HuH-7 (cell line): ENCODE data around the gene PPP2R5D.
"Not testable (repeated sequence)": the region's sequence is repeated elsewhere in the genome, so short reads cannot be mapped to it uniquely, and the experiment has no call there.

Experiments
- DNase-seq: peaks from one replicate; pipeline ENCODE4 v3.0.0; 2011; ENCODE audit warnings: low spot score

The PPP2R5D gene

DNA sequence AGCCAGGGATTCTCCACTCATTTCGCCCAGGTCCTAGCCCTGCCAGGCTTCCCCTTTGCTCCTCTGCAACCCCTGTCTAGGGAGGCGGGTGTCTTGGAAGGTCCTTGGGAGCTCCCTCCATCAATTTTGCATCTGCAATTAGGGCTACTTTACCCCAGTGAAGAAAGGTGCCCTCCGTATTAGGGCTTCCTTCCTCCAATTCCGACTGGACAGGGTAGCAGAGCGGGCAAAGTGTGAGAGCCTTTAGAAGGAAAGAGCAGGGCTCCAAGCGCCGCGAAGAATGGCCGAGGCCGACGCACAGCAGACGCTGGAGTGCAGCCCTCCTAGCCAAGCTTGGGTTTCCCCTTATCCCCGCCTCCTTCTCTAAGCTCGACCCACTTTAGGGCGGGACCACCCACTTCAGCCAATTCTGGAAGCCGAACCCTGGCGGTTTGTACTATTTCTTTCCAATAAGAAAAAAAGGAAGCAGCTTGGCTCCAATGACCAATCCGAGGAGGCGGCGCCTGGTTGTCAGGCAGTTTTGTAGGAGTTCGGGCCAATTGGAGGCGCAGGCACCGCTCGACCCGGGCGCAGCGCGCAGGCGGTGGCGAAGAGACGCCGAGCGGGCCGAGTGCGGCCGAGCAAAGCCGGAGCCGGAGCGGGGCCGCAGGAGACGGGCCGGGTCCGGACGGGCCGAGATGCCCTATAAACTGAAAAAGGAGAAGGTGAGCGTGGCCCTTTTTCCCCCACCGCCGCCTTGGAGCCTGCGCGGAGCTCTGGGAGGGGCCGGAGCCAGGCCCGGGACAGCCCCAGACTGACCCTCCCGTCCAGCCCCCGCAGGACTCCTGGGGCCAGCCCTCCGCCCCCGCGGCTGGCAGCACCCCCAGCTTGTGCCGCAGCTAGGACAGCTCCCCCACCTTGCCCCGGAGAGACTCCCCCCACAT is at the start of gene PPP2R5D:
Gene PPP2R5D, plus strand, starts transcription at position 570 of the 923 bp plus-strand sequence. Its CDS starts 108 bp downstream, at position 678.
- peak; percentile 92 for DNase-seq

DNA sequence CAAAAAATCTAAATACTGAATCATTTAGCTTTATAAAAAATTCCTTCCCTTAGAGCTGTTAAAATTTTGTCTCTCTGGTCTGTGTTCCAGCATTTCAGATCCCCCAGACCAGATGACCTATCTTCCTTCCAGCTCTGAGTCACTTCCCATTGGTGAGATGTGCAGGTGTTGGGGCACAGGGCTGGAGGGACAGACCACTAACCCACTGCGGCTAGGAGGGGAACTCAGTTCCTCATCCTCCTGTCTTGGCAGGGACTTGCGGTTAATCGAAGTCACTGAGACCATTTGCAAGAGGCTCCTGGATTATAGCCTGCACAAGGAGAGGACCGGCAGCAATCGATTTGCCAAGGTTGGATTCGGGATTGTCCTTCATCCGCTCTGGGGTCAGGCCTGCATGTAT is 49.0 kb upstream of the PPP2R5D start:
- DNase-seq = no peak

DNA sequence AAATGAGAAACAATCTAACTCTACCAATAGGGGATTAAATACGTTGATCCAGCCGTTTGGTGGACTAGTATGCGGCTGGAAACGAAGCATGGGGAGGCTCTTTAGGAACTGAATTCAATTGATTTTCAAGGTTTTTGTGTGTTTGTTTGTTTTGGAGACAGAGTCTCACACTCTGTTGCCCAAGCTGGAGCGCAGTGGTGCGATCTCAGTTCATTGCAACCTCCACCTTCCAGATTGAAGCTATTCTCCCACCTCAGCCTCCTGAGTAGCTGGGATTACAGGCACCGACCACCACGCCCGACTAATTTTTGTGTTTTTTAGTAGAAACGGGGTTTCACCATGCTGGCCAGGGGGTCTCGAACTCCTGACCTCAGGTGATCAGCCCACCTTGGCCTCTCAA is 48.0 kb upstream of the PPP2R5D start:
- DNase-seq = no peak

DNA sequence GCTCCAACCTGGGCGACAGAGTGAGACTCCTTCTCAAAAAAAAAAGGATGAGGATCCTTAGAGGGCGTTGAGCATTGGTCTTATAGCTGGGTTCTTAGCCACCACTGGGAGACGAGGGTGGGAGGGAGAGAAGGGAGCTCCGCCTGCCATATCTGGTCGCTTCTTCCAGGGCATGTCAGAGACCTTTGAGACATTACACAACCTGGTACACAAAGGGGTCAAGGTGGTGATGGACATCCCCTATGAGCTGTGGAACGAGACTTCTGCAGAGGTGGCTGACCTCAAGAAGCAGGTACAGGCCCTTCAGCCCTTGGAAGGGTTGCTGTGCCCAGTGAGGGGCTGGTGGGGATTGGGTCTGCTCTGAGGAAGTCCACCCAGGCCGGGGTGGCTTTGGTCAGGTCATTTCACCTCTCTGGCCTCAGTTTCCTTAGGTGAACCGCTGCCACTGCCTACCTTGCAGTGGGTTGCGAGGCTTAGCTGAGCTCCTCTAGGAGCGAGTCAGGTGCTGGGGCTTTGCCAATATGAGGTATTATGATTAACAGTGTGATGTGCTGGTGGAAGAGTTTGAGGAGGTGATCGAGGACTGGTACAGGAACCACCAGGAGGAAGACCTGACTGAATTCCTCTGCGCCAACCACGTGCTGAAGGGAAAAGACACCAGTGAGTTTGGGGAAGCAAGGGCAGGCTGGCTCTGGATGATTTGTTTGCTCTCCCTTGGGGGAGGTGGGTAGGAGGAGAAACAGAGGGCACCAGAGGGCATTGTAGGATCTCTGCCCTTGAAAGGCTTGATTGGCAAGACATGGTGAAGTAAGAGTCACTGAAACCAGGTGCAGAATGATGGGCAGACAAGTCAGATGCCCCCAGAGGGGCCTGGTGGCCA is 46.6 kb upstream of the PPP2R5D start:
- DNase-seq = no peak

DNA sequence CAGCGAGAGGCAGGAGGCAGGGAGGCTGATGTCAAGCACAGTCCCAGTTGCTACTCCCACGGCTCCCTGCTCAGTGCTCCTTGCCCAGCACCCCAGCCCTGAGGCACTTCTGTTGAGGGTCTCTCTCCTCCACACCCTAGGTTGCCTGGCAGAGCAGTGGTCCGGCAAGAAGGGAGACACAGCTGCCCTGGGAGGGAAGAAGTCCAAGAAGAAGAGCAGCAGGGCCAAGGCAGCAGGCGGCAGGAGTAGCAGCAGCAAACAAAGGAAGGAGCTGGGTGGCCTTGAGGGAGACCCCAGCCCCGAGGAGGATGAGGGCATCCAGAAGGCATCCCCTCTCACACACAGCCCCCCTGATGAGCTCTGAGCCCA is 46.0 kb upstream of the PPP2R5D start:
- no peak for DNase-seq

DNA sequence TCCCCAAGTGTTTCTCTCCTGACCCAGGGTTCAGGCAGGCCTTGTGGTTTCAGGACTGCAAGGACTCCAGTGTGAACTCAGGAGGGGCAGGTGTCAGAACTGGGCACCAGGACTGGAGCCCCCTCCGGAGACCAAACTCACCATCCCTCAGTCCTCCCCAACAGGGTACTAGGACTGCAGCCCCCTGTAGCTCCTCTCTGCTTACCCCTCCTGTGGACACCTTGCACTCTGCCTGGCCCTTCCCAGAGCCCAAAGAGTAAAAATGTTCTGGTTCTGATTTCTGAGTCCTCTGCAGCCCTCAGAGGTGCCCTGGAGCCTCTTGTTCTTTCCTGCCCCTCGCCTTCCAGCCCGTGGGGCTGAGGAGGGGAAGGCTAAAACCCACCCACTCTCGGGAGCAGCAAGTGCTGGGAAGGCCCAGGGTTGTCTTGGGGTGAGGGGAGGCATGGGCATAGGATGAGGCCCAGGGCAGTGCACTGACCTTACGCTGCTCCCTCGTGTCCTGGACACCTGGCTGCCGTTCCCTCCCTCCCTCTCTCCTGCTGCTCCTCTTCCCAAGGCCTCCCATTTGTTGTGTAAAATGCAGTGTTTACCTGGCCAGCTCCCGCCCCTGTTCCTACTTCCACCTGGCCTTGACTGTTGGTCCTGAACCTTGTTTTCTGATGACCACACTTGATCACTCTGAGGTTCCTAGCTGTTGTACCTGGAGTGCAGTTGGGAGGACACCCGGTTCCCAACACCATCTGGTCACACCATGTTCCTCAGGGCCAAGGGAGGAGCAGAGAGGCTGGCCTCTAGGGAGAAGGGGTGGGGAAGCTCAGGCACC is 45.2 kb upstream of the PPP2R5D start:
- DNase-seq = no peak

DNA sequence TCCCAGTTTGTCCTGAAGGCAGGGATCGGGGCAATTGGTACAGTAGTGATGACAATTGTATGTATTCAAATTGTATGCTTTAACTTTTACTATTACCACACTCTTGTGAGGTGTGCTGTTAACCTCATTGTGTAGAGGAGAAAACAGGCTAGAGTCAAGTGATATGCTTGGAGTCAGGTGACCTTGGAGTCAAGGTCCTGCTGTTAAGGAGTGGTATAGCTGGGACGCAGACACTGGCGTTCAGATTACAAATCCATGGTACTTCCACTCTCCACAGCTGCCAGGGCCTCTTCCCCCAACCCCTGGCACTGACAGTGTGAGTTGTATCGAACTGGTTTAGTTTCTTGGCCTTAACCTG is 44.6 kb upstream of the PPP2R5D start:
- DNase-seq = no peak

DNA sequence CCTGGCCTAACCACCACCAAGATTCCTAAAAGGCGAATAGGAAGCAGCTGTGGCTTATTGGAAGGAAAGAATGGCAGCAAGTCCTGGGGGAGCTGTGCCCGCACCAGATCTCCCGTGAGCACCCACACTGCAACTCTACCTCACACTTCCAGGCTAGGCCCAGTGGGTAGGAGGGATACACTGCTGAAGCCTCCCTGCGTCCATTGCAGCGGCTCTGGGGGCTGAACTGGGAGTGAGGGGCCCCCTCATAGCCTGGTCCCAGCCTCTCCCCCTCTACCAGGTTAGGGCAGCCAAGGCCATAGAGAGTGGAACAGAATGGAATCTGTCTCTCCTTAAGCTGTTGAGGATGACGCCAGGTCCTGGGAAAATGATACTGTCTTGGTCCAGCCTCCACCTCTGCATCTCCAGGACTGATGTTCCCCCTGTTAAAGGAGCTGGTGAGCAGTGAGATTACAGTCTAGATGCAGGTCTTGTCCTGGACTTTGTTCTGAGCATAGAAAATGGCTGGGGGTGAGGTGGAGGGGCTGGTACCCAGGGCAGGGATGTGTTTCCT is 43.8 kb upstream of the PPP2R5D start:
- no peak for DNase-seq

DNA sequence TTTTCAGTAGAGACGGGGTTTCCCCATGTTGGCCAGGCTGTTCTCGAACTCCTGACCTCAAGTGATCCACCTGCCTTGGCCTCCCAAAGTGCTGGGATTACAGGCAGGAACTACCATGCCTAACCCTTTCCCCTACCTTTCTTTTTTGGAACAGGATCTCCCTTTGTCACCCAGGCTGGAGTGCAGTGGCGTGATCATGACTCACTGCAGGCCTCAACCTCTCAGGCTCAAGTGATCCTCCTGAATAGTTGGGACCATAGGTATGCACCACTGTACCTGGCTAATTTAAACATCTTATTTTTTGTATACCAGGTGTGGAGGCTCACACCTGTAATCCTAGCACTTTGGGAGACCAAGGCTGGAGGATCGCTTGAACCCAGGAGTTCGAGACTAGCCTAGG is 43.0 kb upstream of the PPP2R5D start:
- not testable (repeated sequence) for DNase-seq

DNA sequence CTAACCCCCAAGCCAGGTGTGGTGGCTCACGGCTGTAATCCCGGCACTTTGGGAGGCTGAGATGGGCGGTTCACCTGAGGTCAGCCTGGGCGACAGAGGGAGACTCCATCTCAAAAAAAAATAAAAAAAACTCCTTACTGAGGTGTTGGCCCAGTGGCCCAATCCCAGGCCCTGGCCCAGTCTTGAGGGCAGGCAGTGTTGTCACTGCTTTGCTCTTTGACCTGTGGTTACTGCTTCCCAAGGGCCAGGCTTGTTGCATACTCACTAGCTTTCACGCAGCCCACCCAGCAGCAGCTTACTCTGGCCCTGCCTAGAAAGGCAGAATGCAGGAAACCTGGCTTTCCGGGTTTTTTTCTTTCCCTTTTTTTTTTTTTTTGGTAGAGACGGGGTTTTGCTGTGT is 41.9 kb upstream of the PPP2R5D start:
- no peak for DNase-seq

DNA sequence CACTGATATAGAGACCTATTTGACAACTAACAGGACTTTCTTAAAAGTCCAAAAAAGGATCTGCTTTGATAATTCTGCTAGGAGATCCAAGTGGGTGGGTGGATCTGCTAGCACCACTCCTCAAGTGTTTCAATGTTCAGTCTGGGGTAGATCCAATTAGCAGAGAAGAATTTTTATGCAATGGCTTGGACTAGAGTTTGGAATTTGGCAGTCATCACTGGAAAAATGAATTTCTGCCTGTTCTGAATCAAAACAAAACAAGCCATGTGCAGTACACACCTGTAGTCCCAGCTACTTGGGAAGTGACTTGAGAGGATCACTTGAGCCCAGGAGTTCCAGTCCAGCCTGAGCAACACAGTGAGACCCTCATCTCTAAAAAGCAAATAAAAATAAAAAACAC is 36.4 kb upstream of the PPP2R5D start:
- DNase-seq = no peak

DNA sequence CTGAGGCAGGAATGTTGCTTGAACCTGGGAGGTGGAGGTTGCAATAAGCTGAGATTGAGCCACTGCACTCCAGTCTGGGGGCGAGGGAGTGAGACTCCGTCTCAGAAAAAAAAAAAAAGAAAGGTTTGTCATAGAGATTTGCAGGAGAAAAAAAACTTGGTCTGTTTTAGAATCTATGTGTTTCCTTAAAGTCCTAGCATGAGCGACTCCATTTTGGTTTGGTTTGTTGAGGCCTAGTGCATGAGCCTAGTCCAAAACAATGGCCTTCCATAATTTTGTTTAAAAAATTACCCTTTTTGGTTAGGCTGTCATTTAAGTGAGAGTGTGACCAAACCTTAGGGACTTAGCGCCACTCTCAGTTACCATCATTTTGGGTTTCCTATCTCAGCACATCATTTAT is 32.0 kb upstream of the PPP2R5D start:
- no peak for DNase-seq

DNA sequence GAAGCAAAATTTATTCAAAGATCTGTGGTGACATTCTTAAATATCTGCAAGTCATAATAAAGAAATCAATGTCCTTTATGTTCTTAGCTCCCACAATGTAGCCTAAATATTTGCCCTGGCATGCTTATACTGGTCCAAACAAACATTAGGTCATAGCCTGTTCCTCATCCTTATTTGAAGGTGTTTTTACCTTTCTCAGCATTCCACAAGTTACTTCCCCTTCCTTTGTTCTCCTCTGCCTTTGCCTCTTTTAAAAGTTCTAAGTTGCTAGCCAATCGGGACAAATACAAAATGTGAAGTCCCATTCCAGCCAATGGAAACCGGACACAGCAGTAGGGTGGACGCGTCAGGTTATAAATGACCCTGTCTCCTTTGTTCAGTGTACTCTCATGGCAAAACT is 30.0 kb upstream of the PPP2R5D start:
- DNase-seq = not testable (repeated sequence)

DNA sequence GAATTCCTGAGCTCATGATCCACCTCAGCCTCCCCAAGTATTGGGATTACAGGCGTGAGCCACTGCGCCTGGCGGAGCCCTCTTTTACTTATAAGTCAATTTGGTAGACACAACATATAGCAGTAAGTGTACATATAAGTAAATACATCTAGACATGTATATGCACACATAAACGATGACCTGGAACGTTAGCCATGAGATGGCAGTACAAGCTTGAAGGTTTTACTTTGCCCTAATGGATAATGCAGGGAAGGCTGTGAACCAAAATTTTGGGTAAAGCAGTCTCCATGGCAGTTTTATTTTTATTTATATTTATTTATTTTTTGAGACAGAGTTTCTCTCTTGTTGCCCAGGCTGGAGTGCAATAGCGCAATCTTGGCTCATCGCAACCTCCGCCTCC is 26.2 kb upstream of the PPP2R5D start:
- DNase-seq = no peak

DNA sequence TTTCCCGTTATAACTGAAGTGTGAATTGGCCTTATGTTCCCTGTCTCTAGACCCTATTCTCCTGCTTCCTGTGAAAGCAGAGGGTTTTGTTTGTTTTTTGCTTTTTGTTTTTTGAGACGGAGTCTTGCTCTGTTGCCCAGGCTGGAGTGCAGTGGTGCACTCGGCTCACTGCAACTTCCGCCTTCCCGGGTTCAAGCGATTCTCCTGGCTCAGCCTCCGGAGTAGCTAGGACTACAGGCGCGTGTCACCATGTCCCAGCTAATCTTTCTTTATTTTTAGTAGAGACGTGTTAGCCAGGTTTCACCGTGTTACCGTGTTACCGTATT is 24.5 kb upstream of the PPP2R5D start:
- DNase-seq = no peak

DNA sequence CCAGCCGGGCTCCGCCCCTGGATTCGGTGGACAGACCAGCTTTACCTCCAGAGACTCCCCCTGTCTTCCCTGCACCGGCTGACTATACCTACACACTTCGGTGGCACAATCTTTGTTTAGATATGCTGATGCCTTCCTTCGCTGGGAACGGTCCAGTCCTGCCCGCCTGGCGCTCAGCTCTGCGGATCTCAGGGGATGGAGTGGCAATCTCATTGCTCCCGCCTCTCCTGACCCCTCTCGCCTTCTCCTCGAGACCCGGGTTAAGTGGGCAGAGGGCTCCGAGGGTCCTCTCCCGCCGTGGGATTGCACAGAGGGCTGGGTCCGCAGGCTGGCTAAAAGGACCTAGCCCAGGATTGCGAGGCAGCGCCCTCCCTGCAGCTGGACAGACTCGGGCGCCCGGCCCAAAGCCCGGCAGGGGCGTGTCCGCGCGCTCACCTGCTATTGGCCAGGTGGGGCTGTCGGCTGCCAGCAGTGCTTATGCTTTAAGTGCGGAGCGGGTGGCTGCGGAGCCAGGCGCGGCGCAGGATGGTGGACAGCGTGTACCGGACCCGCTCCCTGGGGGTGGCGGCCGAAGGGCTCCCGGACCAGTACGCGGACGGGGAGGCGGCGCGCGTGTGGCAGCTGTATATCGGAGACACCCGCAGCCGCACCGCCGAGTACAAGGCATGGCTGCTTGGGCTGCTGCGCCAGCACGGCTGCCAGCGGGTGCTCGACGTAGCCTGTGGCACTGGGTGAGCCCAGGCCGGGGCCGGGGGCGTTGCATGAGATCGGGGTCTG is 23.9 kb upstream of the PPP2R5D start, which contains the start of gene GNMT:
Gene GNMT, plus strand, starts transcription at position 512 of the 777 bp plus-strand sequence. Its CDS starts 14 bp downstream, at position 526.
- peak; percentile 80 for DNase-seq

DNA sequence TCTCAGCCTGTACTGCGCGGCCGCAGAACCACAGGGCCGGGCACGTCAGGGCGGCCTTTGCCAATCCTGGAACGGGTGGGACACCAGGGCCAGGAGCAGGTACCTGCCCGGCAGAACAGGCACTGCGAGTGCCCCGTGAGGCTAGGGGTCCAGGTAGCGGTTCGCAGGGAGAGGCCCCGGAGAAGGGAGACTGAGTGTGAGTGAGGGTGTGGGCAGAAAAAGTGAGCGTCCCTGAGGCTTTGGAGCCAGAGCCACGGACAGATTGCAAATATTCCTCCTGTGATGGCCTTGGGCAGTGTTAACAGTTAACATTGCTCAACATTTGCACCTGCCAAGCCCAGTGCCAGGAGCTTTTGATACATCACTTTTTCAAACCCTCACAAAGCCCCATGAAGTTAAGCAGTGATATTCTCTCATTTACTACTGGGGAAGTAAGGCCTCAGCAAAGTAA is 23.3 kb upstream of the PPP2R5D start:
- DNase-seq = no peak

DNA sequence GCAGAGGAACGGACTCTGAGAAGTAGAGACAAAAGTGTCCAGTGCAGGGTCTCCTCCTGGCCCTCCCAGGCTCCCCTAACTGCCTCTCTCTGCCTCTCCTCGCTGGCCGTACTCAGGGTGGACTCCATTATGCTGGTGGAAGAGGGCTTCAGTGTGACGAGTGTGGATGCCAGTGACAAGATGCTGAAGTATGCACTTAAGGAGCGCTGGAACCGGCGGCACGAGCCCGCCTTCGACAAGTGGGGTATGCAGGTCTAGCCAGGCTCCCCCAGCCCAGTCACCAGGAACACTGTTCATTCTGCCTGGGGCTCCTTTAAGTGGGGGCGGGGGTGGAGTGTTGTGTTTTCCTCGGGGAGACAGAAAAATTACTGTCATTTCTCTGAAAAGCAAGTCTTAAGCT is 22.3 kb upstream of the PPP2R5D start:
- DNase-seq = no peak

DNA sequence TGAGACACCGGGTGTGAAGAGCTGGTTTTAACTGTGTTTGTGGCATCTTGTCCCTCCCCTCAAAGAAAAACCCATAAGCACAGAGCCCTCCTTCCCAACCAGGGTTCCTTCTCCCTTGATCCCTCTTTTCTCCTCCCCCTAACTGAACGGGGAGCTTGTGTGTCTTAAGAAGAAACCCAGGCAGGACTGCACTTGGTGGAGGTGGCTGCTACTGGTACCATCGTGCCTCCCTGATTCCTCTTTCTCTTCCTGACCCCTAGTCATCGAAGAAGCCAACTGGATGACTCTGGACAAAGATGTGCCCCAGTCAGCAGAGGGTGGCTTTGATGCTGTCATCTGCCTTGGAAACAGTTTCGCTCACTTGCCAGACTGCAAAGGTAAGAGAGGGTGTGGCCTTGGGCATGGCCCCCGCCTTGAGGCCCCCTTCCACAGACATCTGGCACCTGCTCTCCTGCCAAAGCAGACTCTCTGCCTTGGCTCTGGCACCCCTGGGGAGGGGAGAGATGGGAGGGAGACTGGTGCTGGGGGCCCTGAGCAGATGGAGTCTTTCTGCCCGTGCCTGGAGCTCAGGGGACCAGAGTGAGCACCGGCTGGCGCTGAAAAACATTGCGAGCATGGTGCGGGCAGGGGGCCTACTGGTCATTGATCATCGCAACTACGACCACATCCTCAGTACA is 21.7 kb upstream of the PPP2R5D start:
- DNase-seq = no peak

DNA sequence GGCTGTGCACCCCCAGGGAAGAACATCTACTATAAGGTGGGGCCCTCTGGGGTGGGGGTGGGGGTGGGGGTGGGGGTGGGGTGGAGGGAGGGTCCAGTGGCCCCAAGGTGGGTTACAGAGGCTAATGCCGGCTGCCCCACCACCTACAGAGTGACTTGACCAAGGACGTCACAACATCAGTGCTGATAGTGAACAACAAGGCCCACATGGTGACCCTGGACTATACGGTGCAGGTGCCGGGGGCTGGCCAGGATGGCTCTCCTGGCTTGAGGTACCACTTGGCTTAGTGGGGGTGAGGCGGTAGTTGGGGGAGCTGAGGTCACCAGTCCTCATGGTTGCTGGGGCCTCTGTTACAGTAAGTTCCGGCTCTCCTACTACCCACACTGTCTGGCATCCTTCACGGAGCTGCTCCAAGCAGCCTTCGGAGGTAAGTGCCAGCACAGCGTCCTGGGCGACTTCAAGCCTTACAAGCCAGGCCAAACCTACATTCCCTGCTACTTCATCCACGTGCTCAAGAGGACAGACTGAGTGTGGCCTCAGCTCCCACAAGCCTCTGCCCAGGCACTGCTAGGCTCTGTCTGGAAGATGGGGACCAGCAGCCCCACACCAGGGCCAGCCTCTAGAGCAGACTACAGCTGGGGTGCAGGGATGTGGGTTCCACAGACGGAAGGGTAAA is 21.1 kb upstream of the PPP2R5D start:
- no peak for DNase-seq
